Stimulated activated CD8-positive, alpha-beta memory T cell treated with anti-CD3 and anti-CD28 coated beads, Interleukin-2, amount 100 ng/mL, for 48 hours (primary cell): ENCODE results near the gene PNMA8C.

Experiments
- DNase-seq, 2 donors: peaks; one replicate each; pipeline ENCODE4 v3.0.0-alpha.2; 2020; ENCODE audit warnings: low read depth in 2 of 2

The PNMA8C gene

DNA sequence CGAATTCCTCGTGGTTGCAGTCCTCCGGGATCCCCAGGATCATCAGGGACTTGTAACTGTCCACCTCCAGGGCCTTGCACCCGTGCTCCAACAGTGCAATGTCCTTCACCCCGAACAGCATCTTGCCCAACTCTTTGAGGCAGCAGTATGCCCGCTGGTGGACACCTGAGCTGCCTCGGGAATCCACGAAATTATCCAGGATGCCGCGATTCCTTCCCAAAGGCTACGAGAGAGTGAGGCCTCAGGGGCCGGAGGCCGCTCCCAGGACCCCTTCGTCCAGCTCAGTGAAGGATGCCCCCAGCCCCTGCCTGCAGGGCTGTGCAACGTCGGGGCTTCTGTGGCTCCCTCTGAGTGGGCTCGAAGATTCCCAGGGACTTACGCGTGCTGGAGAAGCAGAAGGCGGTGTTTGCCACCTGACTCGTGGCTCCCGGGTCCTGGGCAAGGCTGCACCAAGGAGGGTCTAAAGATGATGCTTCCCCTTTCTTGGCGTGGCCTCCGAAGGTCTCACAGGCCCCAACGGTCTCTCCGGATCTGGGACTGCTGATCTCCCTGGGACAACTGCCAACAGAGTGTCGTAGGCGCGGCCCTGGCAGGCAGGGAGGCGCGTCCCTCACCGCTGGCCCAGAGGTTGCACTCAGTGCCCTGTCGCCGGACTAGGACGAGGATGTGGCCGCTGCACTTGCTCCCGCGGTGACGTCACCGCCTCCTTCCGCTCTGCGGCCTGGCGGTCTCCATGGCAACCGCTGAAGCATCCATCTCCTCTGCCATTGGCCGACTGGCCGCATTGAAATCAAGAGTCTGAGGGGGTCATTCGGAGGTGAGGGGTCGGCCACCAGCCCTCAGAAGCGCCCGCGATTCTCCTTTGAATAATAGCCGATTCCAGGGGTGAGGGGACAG lies at the start of gene PNMA8C:
PNMA8C (minus strand) TSS at position 698 of the 897 bp plus-strand sequence; CDS start at position 121, 577 bp downstream.
- peak; percentile 47 to 56 for DNase-seq

DNA sequence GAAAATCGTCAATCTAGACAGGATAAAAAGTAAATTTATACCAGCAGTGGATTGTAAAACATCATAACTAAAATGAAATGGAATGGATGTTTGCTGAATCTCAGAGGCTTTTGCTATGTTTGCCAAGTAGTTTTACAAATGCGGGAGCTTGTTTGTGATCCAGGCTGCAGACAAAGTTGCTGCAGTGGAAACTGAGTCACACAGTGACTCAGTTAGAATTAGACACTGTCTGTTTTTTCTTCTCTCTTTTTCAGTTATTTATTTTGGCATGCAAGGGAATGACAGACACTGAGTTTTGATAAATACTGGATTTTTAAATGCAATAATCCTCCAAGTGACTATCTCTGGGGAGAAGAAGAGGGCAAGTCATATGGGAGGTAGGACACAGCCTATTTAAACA lies 47.2 kb upstream of the PNMA8C start:
- no peak for DNase-seq

DNA sequence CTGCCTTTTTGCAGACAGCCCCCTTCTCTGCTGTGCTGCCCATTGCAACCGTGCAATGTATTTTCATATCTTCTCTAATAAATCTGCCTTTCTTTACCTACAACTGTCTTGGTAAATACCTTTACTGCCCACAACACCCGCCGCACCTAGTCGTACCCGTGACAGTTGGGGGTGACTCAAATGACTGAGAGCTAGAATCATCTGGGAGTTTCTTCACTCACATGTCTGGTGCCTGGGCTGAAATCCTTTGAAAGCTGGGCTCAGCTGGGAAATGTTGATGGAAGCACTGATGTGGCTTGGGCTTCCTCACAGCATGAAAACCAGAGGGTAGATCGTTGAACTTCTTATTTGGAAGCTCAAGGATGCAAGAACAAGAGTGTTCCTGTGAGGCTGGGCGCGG lies 45.5 kb upstream of the PNMA8C start:
- DNase-seq, result no peak

DNA sequence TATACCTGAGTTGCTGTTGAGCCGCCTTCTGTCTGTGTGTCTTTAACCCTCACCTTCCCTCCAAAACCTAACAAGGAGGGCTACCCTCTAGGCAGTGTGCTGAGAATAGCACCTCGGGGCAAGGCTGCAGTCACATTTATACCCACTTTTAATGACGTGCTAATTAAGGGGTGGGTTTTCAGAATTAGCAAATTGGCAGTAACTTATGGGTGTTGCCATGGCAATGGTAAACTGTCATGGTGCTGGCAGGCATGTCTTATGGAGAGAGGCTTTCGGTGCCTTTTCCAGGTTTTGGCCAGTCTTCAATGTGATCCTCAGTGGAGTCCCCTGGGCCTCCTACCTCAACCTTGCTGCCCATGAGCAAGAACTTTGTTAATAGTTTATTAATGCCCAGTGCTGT lies 43.9 kb upstream of the PNMA8C start:
- DNase-seq, result no peak

DNA sequence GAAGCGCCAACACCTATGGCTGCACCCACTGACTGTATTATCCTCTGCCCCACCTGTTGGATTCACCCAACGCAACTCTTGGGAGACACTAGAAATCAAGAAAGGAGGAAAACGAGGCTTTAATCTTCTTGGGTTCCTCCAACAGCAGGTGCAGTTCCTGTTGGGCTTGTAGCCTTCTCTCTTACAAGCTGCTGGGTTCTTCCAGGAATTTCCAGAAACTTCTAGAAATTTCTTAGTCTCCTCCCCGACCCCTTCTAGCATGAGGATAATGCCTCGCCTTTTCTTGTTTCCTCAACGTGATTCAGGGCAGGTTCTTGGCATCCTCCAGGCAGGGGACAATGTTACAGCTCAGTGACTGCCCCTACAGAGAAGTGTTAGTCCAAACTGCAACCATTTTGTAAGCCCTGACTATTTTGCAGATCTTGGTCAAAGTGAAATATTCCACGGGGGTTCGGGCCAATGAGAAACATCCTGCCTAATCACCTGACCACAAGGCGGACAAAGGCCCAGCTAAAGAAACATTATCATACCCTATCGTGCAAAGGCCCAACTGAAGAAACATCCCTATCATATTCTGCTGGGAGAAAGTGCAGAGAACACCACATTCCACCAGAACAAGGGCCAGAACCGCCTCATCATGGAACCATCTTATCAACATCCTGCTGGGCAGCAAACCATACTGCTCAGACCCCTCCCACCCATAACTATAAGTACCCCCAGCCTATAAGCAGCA lies 43.2 kb upstream of the PNMA8C start:
- DNase-seq, result no peak

DNA sequence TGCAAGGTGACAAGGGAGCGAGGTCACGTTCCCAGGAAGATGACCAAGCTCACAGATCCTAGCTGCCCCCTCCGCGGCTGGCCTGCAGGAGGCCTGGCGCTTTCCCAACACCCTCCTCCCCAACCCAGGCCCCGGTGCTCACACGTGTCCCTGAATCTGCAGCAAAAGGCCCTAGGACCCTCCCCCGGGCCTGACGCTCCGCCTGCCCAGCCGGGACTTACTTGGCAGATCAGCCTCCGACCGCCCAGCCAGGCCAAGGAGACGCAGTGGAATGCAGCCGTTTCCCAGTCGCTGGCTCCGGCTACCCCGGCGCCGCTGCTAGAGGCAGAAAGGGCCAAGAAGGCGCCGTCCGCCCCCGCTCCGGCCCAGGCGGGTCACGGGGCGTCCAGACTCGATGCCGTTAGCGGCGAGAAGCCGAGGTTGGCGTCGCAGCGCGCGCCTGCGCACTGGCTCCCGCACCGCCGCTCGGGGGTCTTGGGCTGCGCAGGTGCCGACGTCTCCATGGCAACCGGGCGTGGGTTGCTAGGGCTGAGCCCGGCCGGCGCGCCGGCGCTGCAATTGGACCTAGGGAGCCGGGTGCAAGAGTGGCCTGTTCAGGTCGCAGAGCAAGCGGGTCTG lies 42.5 kb upstream of the PNMA8C start, which contains the start of gene PNMA8A:
PNMA8A (minus strand) TSS at position 448 of the 618 bp plus-strand sequence. CDS start 528 bp downstream, outside the sequence.
- no peak for DNase-seq

DNA sequence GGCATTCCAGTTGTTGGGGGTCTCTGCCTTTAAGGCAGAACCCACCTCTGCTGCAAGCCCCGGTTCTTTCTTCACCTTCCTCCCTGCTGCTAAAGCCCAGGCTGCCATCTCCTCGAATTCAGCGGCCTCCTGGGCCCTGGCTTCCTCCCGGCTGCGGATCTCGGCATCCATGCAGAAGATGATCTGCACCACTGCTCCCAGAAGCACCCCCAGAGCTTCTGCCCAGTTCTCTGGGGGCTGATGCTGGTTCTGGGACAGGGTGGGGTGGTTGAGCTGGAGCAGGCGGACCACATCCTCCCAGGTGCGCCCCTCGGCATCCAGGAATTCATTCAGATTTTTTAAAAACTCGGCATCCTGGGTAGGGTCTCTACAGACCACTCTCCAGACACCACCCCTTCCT lies 41.6 kb upstream of the PNMA8C start:
- DNase-seq, result no peak

DNA sequence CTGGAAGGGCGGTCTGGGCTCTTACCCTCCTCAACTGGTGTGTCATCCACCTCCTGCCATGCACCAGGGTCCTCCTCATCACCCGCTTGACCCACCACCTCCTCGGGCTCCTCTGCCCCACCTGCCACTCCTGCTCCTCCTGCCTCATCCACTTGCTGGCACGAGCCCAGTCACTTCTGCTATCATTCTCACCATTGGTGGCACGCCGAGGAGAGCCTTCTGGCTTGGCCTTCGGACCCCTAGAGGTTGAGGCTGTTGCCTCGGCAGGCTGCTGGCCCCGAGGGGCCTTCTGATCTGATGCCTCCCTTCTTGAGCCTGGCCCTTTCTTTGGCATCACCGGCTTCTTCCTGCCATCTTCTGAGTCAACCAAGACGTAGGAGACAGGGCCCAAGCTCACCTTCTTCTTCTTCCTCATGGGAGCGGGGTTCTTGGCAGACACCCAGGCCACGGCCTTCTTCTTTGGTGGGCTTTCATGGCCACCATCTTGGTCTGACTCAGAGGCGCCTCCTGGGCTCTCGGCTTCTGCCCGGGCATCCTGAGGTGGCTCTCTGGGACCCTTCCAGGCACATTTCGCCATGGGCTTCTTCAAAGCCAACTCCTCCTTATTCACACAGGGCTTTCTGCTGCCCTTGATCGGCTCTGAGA lies 40.9 kb upstream of the PNMA8C start:
- DNase-seq, result no peak

DNA sequence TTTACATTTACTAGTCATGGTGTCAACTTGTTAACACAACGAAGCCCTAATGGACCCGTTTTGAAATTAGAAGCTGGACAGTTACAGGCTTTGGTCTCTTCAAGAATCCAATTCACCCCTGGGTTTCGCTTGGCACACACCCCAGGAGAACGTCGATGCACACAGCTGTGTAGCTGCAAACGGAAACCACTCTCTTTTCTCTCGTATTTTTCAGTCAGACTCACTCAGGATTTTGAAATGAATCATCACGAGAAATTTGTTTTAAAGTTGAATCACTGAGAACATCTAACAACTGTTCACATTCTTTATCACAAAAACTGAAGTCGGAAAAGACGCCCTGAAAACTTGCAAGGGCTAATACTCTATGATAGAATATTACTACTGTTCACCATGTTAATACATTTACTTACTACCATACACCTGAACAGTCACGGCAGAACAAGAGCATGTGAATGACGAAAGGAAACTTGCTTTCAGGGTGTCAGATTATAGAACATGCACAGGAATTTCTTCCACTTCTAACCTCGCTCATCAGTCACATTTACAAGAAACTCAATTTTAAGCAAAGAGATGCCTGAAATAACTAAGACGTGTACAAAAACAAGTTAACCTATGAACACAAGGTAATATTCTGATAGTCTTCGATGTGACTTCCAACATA lies 37.9 kb upstream of the PNMA8C start:
- DNase-seq, result no peak

DNA sequence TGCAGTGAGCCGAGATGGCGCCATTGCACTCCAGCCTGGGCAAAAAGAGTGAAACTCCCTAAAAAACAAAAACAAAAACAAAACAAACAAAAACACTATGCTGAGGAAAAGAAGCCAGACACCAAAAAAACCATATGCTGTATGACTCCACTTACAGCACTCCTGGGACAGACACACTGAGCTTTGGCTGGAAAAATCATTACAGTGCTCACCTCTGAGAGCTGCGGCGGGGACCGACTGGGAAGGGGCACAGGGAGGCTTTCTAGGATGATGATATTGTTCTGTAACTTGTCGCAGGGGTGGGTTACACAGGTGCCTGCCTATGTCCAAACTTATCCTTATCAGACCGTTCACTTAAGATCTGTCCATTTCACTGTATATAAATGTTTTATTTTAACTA lies 34.8 kb upstream of the PNMA8C start:
- no peak for DNase-seq

DNA sequence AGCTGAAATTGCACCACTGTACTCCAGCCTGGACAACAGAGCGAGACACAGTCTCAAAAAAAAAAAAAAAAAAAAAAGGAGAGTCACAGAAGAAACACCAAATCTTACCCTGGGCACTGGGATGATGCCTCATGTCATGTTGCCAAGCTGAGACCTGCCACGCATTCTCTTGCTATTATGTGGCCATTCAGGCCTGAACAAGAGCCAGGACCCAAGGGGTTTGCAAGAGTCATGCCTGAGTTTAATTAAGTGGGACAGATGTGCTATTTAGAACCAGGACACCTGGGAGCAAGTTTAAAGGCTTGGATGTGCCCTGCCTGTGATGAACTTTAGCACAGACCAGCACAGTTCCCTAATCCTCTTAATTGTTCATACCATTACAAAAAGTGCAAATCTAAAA lies 32.8 kb upstream of the PNMA8C start:
- DNase-seq, result no peak

DNA sequence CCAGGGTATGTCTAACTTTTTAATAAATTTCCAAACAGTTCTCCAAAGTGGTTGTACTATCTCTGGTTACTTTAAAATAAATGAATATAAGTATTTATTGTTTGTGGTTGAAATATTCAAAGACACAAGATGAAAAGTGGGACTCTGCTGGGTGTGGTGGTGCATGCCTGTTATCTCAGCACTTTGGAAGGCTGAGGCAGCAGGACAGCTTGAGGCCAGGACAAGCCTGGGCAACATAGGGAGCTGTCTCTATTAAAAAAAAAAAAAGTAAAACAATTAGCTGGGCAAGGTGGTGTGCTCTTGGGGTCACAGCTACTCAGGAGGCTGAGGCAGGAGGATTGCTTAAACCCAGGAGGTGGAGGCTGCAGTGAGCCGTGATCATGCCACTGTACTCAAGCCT lies 32.2 kb upstream of the PNMA8C start:
- DNase-seq, result no peak

DNA sequence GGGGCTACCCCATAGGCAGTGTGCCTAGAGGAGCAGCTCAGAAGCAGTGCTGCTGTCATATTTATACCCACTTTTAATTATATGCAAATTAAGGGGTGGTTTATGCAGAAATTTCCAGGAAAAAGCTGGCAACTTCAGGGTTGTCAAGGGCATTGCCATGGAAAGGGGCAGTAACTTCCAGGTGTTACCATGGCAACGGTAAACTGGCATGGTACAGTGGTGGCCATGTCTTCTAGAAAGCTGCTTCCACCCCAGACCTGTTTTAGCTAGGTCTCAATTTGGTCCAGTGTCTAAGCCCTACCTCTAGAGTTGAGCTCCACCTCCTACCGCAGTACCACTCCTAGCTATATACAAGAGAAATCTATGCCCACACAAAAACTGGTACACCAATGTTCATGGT lies 31.3 kb upstream of the PNMA8C start:
- no peak for DNase-seq

DNA sequence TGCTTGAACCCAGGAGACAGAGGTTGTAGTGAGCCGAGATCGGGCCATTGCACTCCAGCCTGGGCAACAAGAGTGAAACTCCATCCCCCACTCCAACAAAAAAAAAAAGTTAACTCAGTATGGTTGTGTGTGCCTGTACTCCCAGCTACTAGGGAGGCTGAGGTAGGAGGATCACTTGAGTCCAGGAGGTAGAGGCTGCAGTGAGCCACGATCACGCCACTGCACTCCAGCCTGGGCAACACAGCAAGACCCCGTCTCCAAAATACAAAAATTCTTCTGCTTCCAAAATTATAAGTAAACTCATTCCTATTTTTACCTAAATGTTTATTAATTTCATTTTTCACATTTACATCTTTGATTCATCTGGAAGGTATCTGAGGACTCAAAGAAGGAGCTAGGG lies 28.2 kb upstream of the PNMA8C start:
- no peak for DNase-seq

DNA sequence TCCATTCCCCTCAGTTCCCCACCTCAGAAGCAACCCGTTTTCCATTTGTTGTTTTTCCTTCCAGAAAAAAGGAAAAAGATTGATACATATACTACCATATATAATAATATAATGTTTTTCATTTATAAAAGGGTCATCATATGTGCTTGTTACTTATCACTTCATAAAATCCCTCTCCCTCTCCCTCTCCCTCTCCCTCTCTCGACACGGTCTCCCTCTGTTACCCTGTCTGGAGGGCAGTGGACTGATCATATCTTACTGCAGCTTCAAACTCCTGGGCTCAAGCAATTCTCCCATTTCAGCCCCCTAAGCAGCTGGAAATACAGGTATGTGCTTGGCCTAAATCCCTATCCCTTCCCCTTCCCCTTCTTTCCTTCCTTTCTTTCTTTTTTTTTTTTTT lies 25.5 kb upstream of the PNMA8C start:
- no peak for DNase-seq

DNA sequence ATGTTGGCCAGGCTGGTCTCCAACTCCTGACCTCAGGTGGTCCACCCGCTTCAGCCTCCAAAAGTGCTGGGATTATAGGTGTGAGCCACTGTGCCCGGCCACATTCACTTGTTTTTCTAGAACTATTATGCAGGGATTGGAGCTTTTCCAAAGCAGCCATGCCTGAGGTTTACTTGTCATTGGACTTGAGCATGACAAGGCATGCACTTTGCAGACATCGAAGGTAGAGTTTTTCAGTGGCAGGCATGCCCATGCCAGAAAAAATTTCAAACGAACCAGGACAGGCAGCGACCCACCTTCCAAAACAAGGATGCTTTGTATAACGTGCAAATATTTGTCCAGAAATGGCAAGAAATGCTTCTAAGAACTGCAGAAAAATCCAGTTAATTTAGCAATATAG lies 24.9 kb upstream of the PNMA8C start:
- no peak for DNase-seq

DNA sequence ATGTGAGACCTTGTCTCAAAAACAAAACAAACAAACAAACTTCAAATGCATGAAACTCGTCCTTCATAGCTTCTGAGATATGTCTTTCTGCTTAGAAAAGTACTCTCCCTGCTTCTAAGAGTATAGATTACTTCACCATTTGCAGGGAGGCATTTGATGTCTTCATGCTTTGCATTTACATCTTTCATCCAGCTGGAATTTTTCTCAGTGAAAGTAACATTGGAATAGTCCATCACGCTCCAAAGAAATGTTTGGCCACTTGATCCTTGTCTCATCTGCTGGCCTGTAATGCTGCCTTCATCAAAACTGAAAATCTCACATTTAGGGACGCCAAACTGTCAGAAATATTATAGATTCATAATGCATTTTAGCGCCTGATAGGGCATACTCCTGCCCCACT lies 23.4 kb upstream of the PNMA8C start:
- DNase-seq, result no peak

DNA sequence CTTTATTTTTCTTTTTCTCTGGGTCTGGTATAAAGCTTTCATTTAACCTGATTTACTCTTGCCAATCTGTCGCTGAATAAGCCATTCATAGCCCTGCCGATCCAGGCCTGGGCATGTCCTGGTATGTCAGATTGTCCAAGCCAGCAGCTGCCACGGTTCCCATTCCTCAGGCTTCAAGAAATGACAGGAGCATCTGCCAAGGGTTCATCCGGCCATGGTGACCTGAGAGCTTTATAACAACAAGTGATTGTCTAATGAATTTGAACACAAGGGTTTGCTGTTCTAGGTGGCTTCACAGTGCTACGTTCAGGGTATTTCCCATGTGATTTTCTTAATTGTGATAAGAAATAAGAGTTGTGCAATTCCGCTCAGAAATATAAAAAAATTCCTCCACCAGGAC lies 22.6 kb upstream of the PNMA8C start:
- no peak for DNase-seq

DNA sequence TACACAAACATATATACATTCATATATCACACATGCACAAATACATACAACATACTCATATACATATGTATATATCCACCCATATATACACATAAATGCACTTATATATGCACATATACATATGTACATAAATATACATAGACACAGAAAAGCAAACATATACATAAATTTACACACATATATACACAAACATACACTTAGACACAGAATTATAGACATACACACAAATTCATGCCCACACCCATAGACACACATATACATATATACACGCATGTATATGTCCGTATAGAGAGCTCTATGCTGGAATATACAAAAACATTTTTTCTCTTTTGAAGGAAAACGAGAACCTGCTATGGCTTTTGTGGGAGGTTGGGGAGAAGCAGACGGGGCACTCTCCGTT lies 22.0 kb upstream of the PNMA8C start:
- no peak for DNase-seq

DNA sequence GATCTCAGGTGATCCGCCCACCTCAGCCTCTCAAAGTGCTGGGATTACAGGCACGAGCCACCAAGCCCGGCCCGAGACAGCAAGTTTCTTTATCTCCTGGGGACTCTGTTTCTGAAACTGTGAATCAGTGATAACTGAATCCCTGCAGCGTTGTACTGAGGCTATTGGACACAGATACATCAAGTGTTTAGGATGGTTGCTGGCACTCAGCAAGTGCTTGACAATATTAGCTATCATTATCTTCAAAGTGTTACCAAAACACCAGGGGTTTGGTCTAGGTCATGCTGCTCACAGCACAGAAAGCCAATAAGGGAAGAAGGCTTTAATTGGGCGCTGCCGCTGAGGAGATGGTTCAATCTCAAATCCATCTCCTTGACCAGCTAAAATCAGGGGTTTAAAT lies 20.5 kb upstream of the PNMA8C start:
- DNase-seq, result no peak

DNA sequence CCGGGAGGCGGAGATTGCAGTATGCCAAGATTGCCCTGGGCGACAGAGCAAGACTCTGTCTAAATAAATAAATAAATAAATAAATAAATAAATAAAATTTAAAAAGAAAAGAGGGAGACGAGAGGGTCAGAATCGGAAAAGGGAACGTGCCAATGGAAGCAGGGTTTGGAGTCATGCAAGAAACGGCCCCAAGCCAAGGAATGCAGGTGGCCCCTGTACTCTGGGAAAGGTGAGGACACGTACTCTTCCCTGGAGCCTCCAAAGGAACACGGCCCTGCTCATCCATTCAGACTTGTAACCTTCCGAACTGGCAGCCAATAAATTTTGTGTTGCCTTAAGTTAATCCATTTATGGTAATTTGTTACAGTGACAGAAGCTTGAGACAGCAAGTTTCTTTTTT lies 19.9 kb upstream of the PNMA8C start:
- DNase-seq, result no peak

DNA sequence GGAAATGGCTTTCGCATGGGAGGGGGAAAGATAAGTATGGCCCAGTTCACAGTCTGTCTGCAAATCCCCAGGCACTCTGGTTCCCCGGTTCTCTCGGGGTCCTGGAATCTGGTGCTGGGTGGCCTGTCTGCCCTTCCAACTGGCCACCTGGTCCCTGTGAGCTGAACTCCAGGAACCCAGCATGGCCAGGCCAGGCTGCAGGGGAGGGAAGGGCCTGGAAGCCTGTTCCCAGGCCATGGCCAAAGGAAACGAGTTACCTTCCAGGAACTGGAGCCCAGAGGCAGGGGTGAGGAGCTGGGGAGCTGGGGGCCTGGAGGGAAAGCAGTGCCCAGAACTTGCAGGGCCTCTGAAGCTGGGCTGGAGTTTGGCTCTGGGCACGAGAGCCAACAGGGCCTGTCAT lies 19.1 kb upstream of the PNMA8C start:
- no peak for DNase-seq
